ENCODE measurements around the gene MEGF6.
"Not testable (repeated sequence)": the region's sequence is repeated elsewhere in the genome, so short reads cannot be mapped to it uniquely, and the experiment has no call there.

MEGF6 gene

DNA sequence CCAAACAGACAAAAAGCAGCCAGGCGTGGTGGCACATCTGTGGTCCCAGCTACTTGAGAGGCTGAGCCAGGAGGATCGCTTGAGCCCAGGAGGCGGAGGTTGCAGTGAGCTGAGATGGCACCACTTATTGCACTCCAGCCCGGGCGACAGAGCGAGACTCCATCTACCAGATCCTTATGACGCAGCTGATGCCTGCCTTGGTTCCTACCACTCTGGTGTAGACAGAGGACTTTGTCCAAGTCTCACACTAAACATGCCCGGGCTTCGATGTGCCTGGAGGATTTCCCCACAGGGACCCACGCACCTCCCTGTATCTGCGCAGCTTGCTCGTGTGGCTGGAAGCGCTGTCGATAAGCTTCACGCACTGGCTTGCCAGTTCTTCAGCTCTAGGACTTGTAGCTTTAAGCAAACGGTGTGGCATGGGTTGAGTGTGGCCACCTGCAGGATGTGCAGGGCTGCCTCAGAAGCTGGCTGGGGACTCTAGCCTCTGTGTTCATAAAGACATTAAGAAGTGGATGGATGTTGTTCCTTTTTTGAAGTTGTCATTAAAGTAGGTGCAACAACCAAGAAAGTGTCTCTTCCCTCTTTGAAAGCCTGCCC, 18.4 kb upstream of the MEGF6 start:
- no peak for DNase-seq

GRCh38 chr1:3628445-3628844, 17.1 kb upstream of the MEGF6 start:
- no peak for DNase-seq

GRCh38 chr1:3627515-3628253, 16.4 kb upstream of the MEGF6 start:
- DNase-seq = no peak

GRCh38 chr1:3626025-3626424, 14.7 kb upstream of the MEGF6 start:
- DNase-seq = no peak

DNA sequence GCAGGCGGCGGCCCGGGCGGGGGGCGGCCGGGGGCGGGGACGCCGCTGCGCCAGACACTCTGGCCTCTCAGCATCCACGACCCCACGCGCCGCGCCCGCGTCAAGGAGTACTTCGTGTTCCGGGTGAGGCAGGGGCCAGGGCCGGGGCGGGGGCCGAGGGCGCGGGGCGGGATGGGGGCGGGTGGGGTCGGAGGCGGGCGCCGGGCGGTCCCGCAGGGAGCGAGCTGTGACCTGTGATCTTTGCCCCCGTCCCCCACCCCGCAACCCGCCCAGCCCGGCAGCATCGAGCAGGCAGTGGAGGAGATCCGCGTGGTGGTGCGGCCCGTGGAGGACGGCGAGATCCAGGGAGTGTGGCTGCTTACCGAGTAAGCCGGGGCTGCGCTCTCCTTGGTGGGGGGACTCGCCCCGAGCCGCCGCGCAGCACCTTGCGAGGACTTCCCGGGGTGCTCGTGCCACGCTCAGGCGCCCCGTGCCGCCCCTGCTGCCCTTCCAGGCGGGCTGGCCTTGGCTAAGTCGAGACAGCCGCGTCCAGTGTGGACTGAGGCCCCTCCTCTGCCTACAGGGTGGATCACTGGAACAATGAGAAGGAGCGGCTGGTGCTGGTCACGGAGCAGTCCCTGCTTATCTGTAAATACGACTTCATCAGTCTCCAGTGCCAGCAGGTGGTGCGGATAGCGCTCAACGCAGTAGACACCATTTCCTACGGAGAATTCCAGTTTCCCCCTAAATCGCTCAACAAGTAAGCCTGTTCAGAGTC, 14.0 kb upstream of the MEGF6 start:
- DNase-seq = no peak

- peak; percentile 96 for DNase-seq
These were observed 13.2 kb upstream of the MEGF6 start, which contains the start of gene TPRG1L for GRCh38 chr1:3624200-3625136. TPRG1L (plus strand) TSS chr1:3625015; CDS start chr1:3625073, 58 bp downstream.

DNA sequence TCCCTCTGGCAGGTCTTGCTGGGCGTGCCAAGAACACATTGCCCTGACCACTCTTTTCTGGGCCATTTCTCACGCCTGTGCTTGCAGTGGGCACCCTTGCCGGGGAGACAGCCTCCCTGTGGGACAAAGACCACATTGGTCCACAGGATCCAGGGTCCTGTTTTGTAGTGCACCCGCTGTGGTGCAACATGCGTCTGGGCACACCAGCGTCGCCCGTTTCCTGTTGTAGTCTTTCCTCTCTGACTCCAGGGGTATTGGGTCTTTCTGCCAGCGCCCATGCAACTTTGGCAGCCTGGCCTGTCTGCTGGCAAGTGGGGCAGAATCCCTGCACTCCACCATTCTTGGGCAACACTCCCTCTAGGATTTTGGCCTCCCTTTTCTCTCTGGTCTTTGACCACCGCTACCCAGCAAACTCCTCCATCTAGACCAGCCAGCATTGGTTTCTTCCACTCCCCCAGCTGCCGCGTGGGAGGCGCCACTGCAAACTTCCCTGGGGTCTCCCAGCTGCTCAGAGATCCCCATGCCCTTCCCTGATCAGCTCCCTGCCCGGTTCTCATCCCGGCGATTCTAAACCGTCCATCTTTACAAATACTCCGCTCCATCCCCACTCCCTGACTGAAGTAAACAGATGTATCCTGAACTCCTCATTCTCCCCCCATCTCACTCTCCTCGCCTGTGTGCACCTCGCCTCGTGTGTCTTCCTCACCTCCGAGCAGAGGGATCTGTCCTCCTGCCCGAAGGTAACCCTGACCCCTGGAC, 12.3 kb upstream of the MEGF6 start:
- no peak for DNase-seq

- not testable (repeated sequence) for DNase-seq
These were observed 10.8 kb upstream of the MEGF6 start for GRCh38 chr1:3622102-3622501.

DNA sequence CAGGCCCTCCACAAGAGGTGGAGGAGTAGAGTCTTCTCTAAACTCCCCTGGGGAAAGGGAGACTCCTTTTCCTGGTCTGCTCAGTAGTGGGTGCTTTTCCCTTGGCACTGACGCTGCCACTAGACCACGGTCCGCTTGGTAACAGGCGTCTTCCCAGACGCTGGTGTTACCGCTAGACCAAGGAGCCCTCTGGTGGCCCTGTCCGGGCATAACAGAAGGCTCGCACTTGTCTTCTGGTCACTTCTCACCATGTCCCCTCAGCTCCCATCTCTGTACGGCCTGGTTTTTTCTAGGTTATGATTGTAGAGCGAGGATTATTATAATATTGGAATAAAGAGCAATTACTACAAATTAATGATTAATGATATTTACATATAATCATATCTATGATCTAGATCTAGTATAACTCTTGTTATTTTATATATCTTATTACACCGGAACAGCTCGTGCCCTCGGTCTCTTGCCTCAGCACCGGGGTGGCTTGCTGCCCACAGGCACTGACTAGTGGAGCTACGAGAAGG, 9.9 kb upstream of the MEGF6 start:
- DNase-seq = not testable (repeated sequence)

- no peak for DNase-seq
These were observed 9.4 kb upstream of the MEGF6 start for GRCh38 chr1:3620708-3621107.

- peak; percentile 36 for DNase-seq
These were observed 7.8 kb upstream of the MEGF6 start for GRCh38 chr1:3618881-3619671.

- no peak for DNase-seq
These were observed 7.2 kb upstream of the MEGF6 start for GRCh38 chr1:3618531-3618880.

GRCh38 chr1:3617806-3618345, 6.6 kb upstream of the MEGF6 start:
- DNase-seq = no peak

- no peak for DNase-seq
These were observed 5.6 kb upstream of the MEGF6 start for GRCh38 chr1:3616861-3617260.

- DNase-seq = no peak
These were observed 3.7 kb upstream of the MEGF6 start for GRCh38 chr1:3614755-3615742.

DNA sequence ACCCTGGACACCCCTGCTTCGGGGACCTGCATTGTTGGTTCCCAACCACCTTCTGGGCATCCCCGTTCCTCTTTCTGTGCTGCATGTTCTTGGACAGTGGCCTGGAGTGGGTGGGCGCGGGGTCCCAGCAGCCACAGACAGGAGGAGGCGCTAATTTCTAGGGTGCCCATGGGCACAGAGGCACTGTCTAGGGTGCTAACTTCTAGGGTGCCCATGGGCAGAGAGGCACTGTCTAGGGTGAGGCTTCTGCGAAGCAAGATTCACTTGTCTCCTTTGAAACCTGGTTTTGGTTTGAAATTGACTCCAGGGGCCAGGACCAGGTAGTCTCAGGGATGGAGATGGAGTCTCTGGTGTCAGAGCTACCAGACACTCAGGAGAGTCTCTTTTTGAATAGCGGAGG, 815 bp upstream of the MEGF6 start:
- no peak for DNase-seq

DNA sequence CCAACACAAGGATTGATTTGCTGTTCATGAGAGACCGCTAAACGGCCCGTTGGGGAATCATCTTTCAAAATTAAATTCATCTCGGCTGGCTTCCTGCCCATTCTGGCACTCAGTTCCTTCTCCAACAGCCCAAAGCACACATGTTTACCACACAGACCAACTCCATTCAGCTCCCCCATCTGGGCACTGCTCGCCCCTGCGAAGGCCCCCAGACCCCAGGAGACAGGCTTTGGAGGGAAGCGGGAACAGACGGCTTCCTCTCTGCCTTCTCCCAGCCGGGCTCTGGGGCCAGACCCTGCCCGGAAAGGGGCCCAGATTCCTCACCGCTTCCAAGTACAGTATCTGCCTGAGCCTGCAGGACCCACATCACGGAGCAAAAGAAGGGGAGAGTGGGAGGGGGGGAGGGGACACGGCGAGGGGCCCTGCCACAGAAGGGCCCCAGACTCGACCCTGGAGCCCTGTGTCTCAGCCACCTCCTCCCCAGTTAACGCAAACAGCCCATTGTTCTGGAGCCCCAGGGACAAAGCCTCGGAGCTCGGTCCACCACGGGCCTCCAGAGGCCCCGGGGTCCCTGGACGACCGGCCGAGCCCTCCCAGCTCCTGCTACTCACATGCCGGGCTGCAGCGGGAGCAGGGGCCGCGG, 660 bp downstream of the MEGF6 start:
- peak; percentile 89 for DNase-seq

DNA sequence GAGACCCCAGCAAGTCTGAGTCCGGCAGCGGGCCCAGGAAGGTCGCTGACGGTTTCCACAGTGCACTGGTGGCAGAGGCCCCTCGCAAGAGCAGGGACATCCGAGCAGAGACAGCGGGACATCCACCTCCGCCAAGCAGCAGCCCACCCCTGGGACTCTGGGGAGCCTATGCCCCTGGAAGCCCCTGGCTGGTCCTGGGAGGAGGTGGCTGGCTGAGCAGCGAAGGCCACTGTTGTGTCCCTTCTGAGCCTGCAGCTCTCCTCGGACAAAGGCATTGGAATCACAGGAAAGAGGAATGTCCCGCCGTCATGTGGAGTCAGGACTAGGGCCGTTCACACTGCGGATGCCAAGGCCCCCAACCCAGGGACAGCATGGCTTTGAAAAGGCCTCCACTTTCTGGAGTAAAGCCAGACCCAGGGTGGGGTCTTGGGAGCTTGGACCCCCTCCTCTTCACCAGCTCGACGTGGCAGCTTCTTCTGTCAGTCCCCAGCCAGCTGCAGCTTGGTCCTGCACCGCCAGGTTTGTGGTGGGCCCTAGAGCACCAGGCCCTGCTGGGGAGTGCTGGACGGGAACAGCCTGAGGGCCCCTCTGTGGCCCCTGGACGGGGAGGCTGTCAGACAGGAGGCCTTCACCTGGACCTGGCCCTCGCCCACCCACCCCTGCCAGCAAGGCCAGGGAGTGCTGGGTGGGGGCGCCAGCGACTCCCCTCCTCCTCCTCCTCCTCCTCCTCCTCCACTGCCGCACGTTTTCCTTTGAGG, 1.4 kb downstream of the MEGF6 start:
- no peak for DNase-seq

Data from NCI-H446 treated with DMSO at 0.1 percent for 48 hours (cell line).